Stimulated activated effector memory CD8-positive, alpha-beta T cell treated with anti-CD3 and anti-CD28 coated beads, Interleukin-12 subunit alpha, Interleukin-12 subunit beta, amount 100 ng/mL, for 72 hours (primary cell): Measurements from ENCODE around the gene SPATC1L.
A peak's percentile ranks its signal among the peaks of the same experiment; 100 is the strongest.
"Not testable (repeated sequence)": the region's sequence is repeated elsewhere in the genome, so short reads cannot be mapped to it uniquely, and the experiment has no call there.

Experiments used
- ATAC-seq: fragments of 150-1000 bp; cut with Tn5 transposase; 2 replicates; pipeline ENCODE4 v1.10.0; 2021
- DNase-seq, 2 donors: peaks; one replicate each; pipeline ENCODE4 v3.0.0; 2021 to 2022; ENCODE audit warnings: low spot score in 2 of 2
- H3K27ac Mint-ChIP-seq: one replicate; pipeline ENCODE4 v1.8.0; 2022; ENCODE audit warnings: mild to moderate bottlenecking, mixed read lengths
- H3K36me3 Mint-ChIP-seq: one replicate; pipeline ENCODE4 v1.8.0; 2022; ENCODE audit warnings: mild to moderate bottlenecking, mixed read lengths
- H3K4me1 Mint-ChIP-seq: one replicate; pipeline ENCODE4 v1.8.0; 2022; ENCODE audit warnings: mixed read lengths
- H3K4me3 Mint-ChIP-seq: one replicate; pipeline ENCODE4 v1.8.0; 2022; ENCODE audit warnings: mild to moderate bottlenecking, mixed read lengths
- H3K9me3 Mint-ChIP-seq: one replicate; pipeline ENCODE4 v1.8.0; 2022; ENCODE audit warnings: mixed read lengths

The SPATC1L gene

DNA sequence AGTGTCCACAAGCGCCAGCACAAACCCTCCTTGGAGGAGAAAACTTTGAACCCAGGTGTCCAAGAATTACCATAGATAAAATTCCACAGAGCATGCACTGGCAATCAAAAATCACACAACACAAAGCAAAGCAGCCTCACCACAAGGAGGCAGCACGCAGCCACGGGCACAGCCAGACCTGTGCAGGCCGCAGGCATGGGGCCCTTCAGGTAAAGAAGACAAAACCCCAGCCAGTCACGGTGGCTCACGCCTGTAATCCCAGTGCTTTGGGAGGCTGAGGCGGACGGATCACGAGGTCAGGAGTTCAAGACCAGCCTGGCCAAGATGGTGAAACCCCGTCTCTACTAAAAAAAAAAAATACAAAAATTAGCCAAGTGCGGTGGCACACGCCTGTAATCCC, 36.8 kb downstream of the SPATC1L start:
- not testable (repeated sequence) for ATAC-seq, H3K27ac Mint-ChIP-seq, H3K4me3 Mint-ChIP-seq, H3K36me3 Mint-ChIP-seq, H3K9me3 Mint-ChIP-seq
- peak in 1 of 2 donors; percentile 63 for DNase-seq
- peaks cover 15% of the 10 kb centered on the region for H3K4me1 Mint-ChIP-seq

DNA sequence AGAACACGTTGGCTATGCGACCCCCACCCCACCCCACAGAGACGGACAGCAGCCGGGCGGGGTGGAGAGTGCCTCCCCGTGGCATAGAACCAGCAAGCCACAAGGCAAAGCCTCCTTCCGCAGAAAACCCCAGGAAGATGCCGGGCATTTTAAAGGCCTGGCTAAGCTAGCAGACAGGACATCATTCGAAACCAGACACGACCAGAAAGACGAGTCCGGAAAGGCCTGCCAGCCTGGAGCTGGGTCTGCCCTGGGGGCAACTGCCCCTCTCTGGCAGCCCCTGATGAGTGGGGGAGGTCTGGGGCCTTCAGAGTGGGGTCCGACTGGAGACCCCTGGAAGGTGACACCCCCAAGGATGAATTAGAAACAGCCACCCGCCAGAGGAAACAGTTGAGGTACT, 37.4 kb downstream of the SPATC1L start:
- ATAC-seq (no peak), DNase-seq (no peak)
- peaks cover 15% of the 10 kb centered on the region for H3K4me1 Mint-ChIP-seq
- H3K36me3 Mint-ChIP-seq = no peaks in the 10 kb centered on the region
- no peak overlapping the region for H3K4me3 Mint-ChIP-seq
- H3K27ac Mint-ChIP-seq = peak overlapping the region; percentile 32
- no peaks in the 10 kb centered on the region for H3K9me3 Mint-ChIP-seq

DNA sequence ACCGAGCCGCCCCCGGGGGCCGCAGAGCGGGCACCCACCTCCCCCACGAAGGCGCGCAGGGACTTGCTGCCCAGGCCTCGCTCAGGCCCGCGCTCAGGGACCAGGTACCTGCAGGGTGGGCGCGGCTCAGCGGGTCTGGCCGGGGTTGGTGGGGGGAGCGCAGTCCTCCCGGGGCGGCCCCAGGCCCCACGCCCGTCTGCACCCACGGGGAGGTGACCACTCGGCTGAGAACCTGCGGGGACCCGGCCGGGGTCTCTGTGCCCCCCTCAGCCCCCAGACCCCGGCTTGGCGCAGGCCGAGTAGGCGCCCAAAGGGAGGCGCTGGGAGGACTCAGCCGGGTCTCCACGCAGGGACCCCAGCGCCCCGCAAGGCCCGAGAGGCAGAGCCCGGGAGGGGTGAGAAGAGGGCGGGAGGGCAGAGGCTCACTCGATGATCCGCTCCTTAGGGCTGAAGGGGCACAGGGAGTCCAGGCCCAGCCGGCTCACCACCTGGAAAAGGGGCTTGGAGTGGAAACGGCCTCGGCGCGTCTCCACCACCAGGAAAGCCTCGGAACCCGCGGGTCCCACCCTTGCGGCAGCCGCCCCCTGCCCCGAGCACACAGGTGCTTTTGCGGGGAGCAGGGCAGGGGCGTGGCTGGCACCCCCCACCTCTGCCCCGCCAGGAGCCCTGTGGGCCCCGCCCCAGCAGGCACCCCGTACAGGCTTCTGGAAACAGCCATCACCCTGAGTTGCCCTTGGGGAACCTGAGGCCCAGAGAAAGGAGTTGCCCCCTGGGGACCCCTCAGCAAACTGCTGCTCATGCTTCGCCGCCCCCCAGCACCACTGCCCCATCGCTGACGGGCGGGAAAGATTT, 38.2 kb downstream of the SPATC1L start:
- DNase-seq (no peak), ATAC-seq (no peak)
- H3K36me3 Mint-ChIP-seq = no peaks in the 10 kb centered on the region
- peak overlapping the region; percentile 32 for H3K27ac Mint-ChIP-seq
- H3K4me1 Mint-ChIP-seq = peaks cover 15% of the 10 kb centered on the region
- no peak overlapping the region for H3K4me3 Mint-ChIP-seq
- no peaks in the 10 kb centered on the region for H3K9me3 Mint-ChIP-seq

DNA sequence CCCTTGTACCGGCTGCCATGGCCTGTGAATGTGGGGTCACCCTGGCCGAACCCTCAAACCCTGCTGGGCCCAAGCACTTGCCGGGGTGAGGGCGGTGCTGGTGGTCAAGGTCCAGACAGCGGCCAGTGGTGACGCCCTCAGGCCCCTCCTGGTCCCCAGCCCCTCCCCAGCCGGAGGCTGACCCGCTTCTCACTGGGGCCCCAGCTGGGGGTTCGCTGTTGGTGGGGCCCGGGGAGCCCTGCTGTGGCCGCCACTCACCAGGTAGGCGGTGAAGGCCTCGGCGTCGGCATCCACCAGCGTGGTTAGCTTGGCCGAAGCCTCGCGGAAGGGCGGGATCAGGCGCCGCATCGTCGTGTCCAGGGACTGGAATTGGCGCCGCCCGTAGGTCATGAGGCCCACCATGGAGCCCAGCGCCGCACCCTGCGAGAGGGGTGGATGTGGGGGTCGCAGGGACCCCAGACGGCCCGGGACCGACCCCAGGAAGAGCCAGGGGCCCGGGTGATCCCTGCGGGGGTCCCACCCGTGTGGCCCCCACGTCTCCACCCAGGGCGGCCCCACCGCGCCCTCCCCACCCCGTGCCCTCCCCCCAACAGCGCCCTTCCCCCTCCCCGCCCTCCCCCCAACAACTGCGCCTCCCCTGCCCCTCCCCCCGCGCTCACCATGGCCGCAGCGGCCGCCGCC, 39.0 kb downstream of the SPATC1L start:
- no peak for DNase-seq
- Mint-ChIP-seq H3K36me3 (no peaks in the 10 kb centered on the region), H3K27ac (peak overlapping the region; percentile 91), H3K4me1 (peaks cover 15% of the 10 kb centered on the region), H3K4me3 (no peak overlapping the region), H3K9me3 (no peaks in the 10 kb centered on the region)
- no peak for ATAC-seq

DNA sequence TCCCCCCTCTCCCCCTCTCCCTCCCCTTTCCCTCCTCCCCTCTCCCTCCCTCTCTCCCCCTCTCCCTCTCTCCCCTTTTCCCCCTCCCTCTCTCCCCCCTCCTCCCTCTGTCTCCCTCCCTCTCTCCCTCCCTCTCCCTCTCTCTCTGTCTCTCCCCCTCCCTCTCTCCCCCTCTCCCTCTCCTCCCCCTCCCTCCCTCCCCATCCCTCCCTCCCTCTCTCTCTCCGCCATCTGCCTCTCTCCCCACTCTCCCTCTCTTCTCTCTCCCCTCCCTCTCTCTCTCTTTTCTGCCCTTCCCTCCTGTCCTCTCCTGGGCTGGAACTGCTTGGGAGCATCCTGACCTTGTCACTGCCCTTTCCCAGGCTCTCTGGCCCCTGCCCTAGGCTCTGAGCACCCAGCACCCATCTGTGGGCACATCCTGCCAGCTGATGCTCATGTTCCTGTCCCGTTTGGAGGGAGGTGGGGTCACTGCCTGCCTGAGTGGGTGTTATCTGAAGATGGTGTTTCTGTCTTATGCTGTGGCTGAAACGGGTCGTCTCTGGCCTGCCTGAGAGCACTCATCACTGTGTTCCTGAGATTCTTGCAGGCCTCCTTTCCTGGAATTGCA, 39.7 kb downstream of the SPATC1L start:
- Mint-ChIP-seq H3K9me3 (no peaks in the 10 kb centered on the region), H3K4me1 (peaks cover 15% of the 10 kb centered on the region), H3K27ac (peak overlapping the region; percentile 91), H3K4me3 (peak overlapping the region; percentile 76), H3K36me3 (no peaks in the 10 kb centered on the region)
- DNase-seq (no peak), ATAC-seq (no peak)

DNA sequence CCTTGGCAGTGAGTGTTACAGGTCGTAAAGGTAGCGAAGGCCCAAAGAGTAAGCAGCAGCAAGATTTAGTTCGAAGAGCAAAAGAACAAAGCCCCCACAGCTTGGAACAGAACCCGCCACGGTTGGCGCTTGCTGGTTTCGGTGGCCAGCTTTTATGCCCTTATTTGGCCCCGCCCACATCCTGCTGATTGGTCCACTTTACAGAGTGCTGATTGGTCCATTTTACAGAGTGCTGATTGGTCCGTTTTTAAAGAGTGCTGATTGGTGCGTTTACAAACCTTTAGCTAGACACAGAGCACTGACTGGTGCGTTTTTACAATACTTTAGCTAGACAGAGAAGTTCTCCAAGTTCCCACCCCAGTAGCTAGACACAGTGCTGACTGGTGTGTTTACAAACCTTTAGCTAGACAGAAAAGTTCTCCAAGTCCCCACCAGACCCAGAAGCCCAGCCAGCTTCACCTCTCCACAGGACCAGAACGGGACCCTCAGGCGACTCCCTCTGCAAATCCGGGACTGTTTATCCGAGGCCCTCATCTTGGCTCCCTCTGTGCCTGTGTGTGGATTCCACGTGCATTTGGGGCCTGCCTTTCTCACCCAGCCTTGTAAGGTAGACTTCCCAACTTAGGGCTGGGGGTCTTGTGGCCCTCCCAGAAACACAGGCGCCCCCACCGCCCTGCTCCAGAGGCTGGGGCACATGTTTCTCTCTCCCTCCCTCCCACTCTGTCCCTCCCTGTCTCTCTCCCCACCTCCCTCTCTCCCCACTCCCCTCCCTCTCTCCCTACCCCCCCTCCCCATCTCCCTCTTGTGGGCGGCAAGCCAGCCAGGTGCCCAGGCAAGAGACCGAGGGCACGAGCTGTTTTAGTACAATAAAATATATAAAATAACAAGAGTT, 41.4 kb downstream of the SPATC1L start:
- Mint-ChIP-seq H3K36me3 (no peaks in the 10 kb centered on the region), H3K4me1 (peaks cover 15% of the 10 kb centered on the region), H3K4me3 (peak overlapping the region; percentile 76), H3K27ac (peak overlapping the region; percentile 91), H3K9me3 (no peaks in the 10 kb centered on the region)
- DNase-seq = no peak
- ATAC-seq = no peak

DNA sequence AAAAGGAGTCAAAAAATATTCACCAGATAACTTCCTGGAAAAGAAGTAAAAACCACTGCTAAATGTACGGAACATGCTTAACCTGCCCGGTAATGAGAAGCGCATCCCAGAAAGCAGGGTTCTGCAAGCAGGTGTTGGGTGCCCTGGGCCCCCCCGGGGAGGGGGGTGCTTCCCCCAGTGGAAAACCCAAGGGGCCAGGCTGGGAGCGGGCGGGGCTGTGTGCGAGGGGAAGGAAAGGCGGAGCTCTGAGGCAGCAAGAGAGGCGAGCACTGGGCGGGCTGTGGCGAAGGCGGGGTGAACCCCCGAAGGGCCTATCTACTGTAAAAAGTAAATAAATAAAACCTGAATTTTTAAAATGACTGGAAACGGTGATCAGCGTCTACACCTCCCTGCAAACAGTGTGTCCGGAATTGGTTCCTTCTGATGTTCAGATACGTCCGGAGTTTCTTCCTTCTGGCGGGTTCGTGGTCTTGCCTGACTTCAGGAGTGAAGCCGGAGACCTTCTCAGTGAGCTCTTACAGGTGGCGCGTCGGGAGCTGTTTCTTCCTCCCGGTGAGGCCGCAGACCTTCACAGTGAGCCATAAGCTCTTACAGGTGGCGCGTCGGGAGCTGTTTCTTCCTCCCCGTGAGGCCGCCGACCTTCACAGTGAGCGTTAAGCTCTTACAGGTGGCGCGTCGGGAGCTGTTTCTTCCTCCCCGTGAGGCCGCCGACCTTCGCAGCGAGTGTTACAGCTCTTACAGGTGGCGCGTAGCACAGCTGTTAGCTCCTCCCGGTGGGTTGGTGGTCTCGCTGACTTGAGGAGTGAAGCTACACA, 42.3 kb downstream of the SPATC1L start:
- Mint-ChIP-seq H3K4me3 (no peak overlapping the region), H3K9me3 (no peaks in the 10 kb centered on the region), H3K36me3 (no peaks in the 10 kb centered on the region), H3K4me1 (peaks cover 15% of the 10 kb centered on the region), H3K27ac (no peak overlapping the region)
- DNase-seq = no peak
- no peak for ATAC-seq

DNA sequence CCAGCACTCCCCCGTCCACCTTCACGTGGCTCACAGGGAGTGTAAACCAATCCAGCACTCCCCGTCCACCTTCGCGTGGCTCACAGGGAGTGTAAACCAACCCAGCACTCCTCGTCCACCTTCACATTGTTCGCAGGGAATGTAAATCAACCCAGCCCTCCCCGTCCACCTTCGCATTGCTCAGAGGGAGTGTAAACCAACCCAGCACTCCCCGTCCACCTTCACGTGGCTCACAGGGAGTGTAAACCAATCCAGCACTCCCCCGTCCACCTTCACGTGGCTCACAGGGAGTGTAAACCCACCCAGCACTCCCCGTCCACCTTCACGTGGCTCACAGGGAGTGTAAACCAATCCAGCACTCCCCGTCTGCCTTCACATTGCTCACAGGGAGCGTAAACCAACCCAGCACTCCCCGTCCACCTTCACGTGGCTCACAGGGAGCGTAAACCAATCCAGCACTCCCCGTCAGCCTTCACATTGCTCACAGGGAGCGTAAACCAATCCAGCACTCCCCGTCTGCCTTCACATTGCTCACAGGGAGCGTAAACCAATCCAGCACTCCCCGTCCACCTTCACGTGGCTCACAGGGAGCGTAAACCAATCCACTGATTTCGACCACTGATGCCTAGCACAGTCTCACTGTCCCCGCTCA, 43.8 kb downstream of the SPATC1L start:
- H3K4me1 Mint-ChIP-seq = peaks cover 15% of the 10 kb centered on the region
- H3K36me3 Mint-ChIP-seq, DNase-seq, ATAC-seq, H3K4me3 Mint-ChIP-seq, H3K27ac Mint-ChIP-seq, H3K9me3 Mint-ChIP-seq: not testable (repeated sequence)

DNA sequence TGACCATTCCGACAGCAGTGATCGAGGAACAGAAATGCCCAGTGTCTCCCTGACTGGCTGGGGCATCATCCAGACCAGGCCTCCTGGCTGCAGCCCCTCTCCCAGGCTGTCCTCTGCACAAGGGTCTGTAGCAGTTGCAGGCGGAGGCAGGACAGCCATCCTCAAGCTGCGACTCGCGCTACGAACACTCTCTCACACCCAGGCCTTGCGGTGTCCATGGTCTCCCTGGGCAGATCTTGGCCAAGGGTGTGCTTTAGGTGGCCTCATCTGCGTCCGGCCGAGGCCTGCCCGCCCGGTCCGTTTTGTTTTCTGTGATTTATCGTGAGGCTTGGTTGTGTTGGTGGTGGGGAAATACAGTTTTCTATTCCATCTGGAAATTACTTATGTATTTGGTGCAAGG, 44.6 kb downstream of the SPATC1L start:
- H3K9me3 Mint-ChIP-seq = no peaks in the 10 kb centered on the region
- H3K4me3 Mint-ChIP-seq = no peak overlapping the region
- no peak for DNase-seq
- no peaks in the 10 kb centered on the region for H3K36me3 Mint-ChIP-seq
- ATAC-seq = no peak
- H3K4me1 Mint-ChIP-seq = peaks cover 13% of the 10 kb centered on the region
- no peak overlapping the region for H3K27ac Mint-ChIP-seq

DNA sequence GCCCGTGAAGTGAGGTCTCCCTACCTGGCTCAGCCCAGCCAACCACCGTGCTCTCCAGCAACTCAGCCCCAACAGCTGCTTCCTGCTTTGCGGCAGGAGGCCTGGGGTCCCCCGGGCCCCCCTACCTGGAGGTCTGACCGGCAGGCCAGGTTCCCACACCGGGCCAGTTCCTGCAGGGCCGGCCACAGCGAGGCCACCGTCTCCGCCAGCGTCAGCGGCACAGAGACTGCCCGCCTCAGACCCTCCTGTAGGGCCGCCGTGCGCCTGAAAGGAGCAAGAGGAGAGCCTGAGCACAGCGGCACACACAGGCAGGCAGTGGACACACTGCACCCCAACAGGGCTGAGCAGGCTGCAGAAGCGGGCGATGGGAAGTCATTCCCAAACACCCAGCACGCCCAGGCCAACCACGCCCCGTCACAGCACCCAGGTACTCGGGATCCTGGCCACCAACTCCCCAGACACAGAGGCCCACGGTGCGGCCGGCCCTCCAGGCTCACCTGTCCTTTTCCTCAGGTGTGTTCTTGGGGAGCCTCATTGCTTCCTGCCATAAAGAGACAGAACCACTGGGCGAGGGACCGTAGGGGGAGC, 45.8 kb downstream of the SPATC1L start:
- Mint-ChIP-seq H3K4me3 (no peak overlapping the region), H3K4me1 (peaks cover under 1% of the 10 kb centered on the region), H3K27ac (no peak overlapping the region), H3K9me3 (no peaks in the 10 kb centered on the region), H3K36me3 (no peaks in the 10 kb centered on the region)
- ATAC-seq = no peak
- DNase-seq = no peak

DNA sequence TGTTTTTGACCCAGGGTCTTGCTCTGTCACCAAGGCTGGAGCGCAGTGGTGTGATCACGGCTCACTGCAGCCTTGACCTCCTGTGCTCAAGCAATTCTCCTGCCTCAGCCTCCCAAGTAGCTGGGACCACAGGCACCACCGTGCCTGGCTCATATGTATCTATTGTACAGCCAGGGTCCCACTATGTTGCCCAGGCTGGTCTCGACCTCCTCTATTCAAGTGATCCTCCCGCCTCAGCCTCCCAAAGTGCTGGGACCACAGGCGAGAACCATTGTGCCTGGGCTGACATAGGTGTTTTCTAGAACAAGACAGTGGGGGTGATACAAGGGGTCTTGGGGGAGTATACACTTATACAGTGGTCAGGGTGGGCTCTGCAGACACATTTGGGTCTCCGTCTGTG, 46.4 kb downstream of the SPATC1L start:
- no peak overlapping the region for H3K4me3 Mint-ChIP-seq
- H3K4me1 Mint-ChIP-seq = no peaks in the 10 kb centered on the region
- DNase-seq = no peak
- H3K27ac Mint-ChIP-seq = no peak overlapping the region
- H3K36me3 Mint-ChIP-seq = no peaks in the 10 kb centered on the region
- no peak for ATAC-seq
- no peaks in the 10 kb centered on the region for H3K9me3 Mint-ChIP-seq

DNA sequence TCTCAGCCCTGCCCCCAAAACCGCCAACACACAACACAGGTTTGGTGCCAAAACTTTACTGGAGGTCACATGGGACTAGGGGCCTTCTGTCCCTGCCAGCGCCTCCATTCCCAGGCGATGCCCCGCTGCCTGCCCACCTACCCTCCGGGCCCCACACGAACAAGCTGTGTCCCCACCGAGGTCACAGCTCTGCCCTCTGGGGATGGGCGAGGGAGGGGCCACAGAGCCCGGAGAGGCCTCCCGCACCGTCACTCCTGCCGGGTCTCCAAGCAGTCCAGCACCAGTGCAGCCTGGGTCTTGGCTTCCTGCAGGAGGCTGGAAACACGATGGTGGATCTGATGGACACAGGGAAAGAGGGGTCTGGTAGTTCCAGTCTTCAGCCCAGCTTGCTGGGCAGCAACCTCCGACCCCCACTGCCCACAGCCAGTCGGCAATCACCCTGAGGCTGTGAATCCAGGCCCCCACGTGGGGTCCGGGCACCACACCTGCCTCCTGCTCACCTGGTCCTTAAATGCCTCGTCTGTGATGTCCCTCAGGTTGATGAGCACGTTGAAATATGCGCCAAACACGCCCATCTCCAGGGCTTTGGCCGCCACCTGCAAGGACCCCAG, 47.4 kb downstream of the SPATC1L start:
- Mint-ChIP-seq H3K4me3 (no peak overlapping the region), H3K9me3 (no peaks in the 10 kb centered on the region), H3K4me1 (no peaks in the 10 kb centered on the region), H3K36me3 (no peaks in the 10 kb centered on the region), H3K27ac (no peak overlapping the region)
- no peak for DNase-seq
- no peak for ATAC-seq

DNA sequence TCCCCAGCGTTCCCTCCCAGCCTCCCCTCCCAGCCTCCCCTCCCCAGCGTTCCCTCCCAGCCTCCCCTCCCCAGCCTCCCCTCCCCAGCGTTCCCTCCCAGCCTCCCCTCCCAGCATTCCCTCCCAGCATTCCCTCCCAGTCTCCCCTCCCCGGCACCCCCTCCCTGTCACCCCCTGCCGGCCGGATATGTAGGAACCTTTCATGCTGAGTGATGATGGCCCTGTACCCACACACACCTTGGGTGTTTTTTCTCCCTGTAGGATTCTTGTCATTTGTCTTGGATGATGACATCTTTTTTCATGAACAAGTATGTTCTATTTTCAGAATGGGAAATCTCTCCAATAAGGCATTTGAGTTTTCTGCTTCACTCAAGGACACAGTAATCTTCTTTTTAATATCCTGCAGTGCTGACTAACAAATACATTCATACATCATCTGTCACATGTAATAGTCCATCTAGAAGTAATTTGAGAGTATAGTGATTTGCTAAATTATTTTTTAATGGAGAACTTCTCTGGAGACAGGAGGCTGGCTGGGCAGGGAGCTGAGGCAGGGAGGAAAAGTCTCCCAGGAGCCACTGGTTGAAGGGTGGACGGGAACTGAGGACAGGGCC, 48.4 kb downstream of the SPATC1L start:
- no peak overlapping the region for H3K4me3 Mint-ChIP-seq
- no peaks in the 10 kb centered on the region for H3K36me3 Mint-ChIP-seq
- H3K27ac Mint-ChIP-seq = no peak overlapping the region
- no peaks in the 10 kb centered on the region for H3K9me3 Mint-ChIP-seq
- no peaks in the 10 kb centered on the region for H3K4me1 Mint-ChIP-seq
- DNase-seq = no peak
- ATAC-seq = no peak
